Adrenal gland (tissue), 12 donors: ENCODE data around the gene PARD3B. TPM values are rescaled to one million over a fixed set of nuclear protein-coding genes. Genes with fewer than 3 reads are reported as not detected.

Source experiments
- DNase-seq, 7 donors: peaks; one replicate each; pipeline ENCODE4 v3.0.0-alpha.2; 2019 to 2020
- H3K27ac ChIP-seq, 5 donors: fragments of 200-600 bp; sonication (generic) in 4 of 5; 1 replicate in 3 of 5; 2 replicates in 2 of 5; pipeline versions ENCODE4 v1.5.1 to v1.8.0; 2016 to 2020; ENCODE audit warnings: mild to moderate bottlenecking in 1 of 5
- H3K27me3 ChIP-seq: fragments of 200-600 bp; 2 replicates; pipeline ENCODE4 v1.8.0; 2021
- H3K36me3 ChIP-seq, 2 donors: fragments of 200-600 bp; replicated peaks in 1 of 2; 1 replicate in 1 of 2; 2 replicates in 1 of 2; pipeline versions ENCODE4 v1.5.1 to v1.8.0; 2018 to 2022
- H3K4me1 ChIP-seq, 2 donors: fragments of 200-600 bp; replicated peaks in 1 of 2; 1 replicate in 1 of 2; 2 replicates in 1 of 2; pipeline versions ENCODE4 v1.5.1 to v1.8.0; 2018 to 2021
- H3K4me3 ChIP-seq, 4 donors: fragments of 200-600 bp; sonication (generic) in 3 of 4; one replicate each; pipeline ENCODE4 v1.5.1; 2016 to 2018
- H3K9me3 ChIP-seq, 3 donors: fragments of 200-600 bp; sonication (generic) in 1 of 3; replicated peaks in 1 of 3; 1 replicate in 2 of 3; 2 replicates in 1 of 3; pipeline versions ENCODE4 v1.5.1 to v1.8.0; 2016 to 2021
- POLR2A ChIP-seq, 2 donors: fragments of 450-650 bp; IDR thresholded peaks; one replicate each; pipeline ENCODE4 v1.6.1; 2017; ENCODE audit warnings: antibody characterized with exemption in 2 of 2, mild to moderate bottlenecking in 2 of 2, moderate library complexity in 1 of 2
- WGBS, 4 donors: extraction: QIAGEN DNeasy Blood & Tissue Kit in 2 of 4; methylation state at CpG; one replicate each; pipeline versions ENCODE4 v1.1.5 to v1.1.7; 2013 to 2017; 5-methylcytosine and 5-hydroxymethylcytosine counted together
- intact Hi-C, 2 donors: fragments of 100-400 bp; cut with DNase I; formaldehyde crosslinking; loops; one replicate each; pipeline versions ENCODE4 v1.14.1 to v1.15.0; 2022 to 2023
- polyA plus RNA-seq, 3 donors: library from polyadenylated mRNA; stranded (reverse); fragments of 200-250 nt in 2 of 3; fragments of 350-450 nt in 1 of 3; fragmentation: Illumina TruSeq in 1 of 3; extraction: RNeasy Lipid Tissue Mini Kit (QIAGEN cat#74804) in 1 of 3; gene quantifications; one replicate each; pipeline ENCODE4 v1.2.3, GENCODE V29; 2013 to 2014
- total RNA-seq, 9 donors: library from RNA; depleted of rRNA in 4 of 9; stranded (reverse); fragments of >200 nt in 4 of 9; fragments of 120-200 nt in 1 of 9; fragmentation: NEBNext Ultra II Directional in 1 of 9; extraction: Animal tissue kit (Norgen Biotek cat#: 25700) in 1 of 9; gene quantifications; one replicate each; pipeline versions ENCODE4 v1.1.0 to v1.2.4, GENCODE V29; 2013 to 2023
- TF ChIP-seq, protein P1 (sequence below), 6 experiments: fragments of 450-650 bp in 4 of 6; fragments of 200-600 bp in 2 of 6; sonication (generic) in 1 of 6; IDR thresholded peaks; 1 replicate in 5 of 6; 2 replicates in 1 of 6; pipeline versions ENCODE4 v1.5.1 to v1.8.0; 2016 to 2021; ENCODE audit warnings: antibody characterized with exemption in 6 of 6, mild to moderate bottlenecking in 2 of 6, moderate library complexity in 1 of 6
- donor health status: healthy with polysubstance abuse.
- donor health status: Bipolar disorder and iron deficiency.
- donor health status: DM: yes; HTN: yes; CAD: no.
- donor health status: DM: no; HTN: no; CAD: no.
- donor health status: DM: no; HTN: no; CAD: no.
- donor health status: DM: yes; HTN: yes; CAD: no.

PARD3B gene
- total and polyA plus RNA-seq, 12 donors: 1.9 to 20.4 (median 9.5) TPM

DNA sequence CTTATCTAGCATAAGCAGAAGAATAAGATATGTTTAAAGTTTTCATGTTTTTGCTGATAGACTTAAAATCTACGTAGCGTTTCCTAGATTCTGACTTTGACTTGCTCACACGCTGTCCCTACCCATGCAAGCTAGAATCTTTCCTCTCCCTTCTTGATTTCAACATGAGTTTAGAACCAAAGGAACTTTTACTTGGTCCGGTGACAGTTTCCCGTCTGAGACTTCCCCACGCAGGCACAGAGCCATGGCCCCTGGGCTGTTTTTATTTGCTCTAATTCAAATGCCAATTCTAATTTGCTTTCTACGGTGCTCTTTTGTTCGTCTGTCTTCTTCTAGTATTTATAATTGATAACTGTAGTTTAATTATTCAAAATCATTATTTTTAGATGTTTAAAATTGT, 467.7 kb downstream of the PARD3B start:
- intact Hi-C loops: no loop called here
- TF ChIP-seq, protein P1, sequence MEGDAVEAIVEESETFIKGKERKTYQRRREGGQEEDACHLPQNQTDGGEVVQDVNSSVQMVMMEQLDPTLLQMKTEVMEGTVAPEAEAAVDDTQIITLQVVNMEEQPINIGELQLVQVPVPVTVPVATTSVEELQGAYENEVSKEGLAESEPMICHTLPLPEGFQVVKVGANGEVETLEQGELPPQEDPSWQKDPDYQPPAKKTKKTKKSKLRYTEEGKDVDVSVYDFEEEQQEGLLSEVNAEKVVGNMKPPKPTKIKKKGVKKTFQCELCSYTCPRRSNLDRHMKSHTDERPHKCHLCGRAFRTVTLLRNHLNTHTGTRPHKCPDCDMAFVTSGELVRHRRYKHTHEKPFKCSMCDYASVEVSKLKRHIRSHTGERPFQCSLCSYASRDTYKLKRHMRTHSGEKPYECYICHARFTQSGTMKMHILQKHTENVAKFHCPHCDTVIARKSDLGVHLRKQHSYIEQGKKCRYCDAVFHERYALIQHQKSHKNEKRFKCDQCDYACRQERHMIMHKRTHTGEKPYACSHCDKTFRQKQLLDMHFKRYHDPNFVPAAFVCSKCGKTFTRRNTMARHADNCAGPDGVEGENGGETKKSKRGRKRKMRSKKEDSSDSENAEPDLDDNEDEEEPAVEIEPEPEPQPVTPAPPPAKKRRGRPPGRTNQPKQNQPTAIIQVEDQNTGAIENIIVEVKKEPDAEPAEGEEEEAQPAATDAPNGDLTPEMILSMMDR (IDR thresholded peaks at IDR 0.05): no peak
- TF ChIP-seq POLR2A (IDR thresholded peaks at IDR 0.05): no peak
- H3K9me3 ChIP-seq: no peaks in the 10 kb centered on the region
- peak in 3 of 7 donors; percentile 16 to 23 (median 20) for DNase-seq
- H3K27me3 ChIP-seq: no peaks in the 10 kb centered on the region
- 48 to 63% (median 55%) methylated on average over 8 of the region's 8 CpGs for WGBS, 4 donors
- H3K4me1 ChIP-seq: peaks cover 0 to 16% of the 10 kb centered on the region in 2 donors
- H3K27ac ChIP-seq: peak overlapping the region in 1 of 5 donors; percentile 2
- H3K36me3 ChIP-seq: no peaks in the 10 kb centered on the region
- H3K4me3 ChIP-seq: peak overlapping the region in 1 of 4 donors; percentile 20

DNA sequence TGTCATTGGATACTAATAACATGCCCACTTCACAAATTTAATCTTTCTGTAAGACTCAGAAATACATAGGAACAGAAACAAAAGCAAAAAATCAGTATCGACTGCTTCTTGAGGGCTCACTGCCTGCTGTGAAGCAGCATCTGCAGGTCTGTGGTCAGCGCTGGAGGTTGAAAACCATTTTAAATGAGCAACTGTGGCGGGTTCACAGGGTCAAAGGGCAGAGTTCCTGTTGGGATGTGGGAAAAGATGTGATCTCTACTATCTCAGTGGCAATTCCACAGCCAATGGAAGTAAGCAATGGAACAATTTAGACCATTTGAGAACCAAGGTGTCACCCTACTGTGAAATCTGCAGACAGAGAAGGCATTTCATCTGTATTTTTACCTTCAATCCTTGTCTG, 468.3 kb downstream of the PARD3B start:
- intact Hi-C loops: no loop called here
- Histone ChIP-seq H3K4me3 (no peak overlapping the region), H3K27ac (no peak overlapping the region), H3K27me3 (no peaks in the 10 kb centered on the region), H3K9me3 (no peaks in the 10 kb centered on the region), H3K4me1 (peaks cover 0 to 16% of the 10 kb centered on the region in 2 donors), H3K36me3 (no peaks in the 10 kb centered on the region)
- TF ChIP-seq, protein P1 (IDR thresholded peaks at IDR 0.05): no peak
- TF ChIP-seq POLR2A (IDR thresholded peaks at IDR 0.05): no peak
- no peak for DNase-seq
- 91 to 100% (median 97%) methylated on average over 3 of the region's 3 CpGs for WGBS, 4 donors

DNA sequence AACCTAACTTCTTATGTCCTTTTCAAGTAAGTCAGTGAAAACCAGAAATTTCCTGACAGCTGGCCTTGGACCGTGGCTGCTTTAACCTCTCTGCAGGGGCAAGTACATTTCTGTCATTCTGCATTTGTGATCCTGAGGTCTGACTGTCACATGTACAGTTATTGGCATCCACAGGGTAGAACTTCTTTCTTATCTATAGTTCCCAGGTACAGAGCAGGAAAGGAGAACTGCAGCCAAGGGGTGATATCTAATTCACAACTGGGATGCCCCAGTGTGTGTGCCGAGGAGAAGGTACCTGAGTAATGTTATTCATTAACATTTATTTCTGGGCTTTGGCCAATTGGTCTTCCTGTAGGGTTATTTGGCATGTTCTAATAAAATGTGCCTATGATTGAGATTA, 468.9 kb downstream of the PARD3B start:
- peaks cover 0 to 16% of the 10 kb centered on the region in 2 donors for H3K4me1 ChIP-seq
- H3K9me3 ChIP-seq: no peaks in the 10 kb centered on the region
- no peaks in the 10 kb centered on the region for H3K36me3 ChIP-seq
- intact Hi-C loops: no loop called here
- no peak for TF ChIP-seq POLR2A (IDR thresholded peaks at IDR 0.05)
- TF ChIP-seq, protein P1 (IDR thresholded peaks at IDR 0.05): no peak
- no peak for DNase-seq
- WGBS, 4 donors: 75 to 81% (median 77%) methylated on average over 2 of the region's 2 CpGs
- no peaks in the 10 kb centered on the region for H3K27me3 ChIP-seq
- no peak overlapping the region for H3K27ac ChIP-seq
- H3K4me3 ChIP-seq: no peak overlapping the region

DNA sequence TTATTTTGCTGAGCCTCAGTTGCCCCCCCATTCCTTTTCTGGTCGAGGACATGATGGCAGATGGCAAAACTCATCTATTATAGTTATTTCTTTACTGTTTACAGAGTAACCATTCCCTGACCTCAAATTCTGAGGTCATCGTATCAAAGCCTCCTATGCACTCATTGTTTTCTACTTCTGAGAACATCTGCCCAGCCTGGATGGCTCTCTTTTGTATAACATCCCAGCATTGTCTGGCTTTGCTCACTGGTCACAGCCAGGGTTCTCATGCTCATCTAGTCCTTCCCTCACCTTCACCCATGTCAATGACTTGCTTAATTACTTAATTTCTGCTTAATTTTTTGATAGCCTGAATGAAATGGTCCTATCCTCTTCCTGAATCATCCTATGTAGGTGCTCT, 472.1 kb downstream of the PARD3B start:
- 72 to 83% (median 78%) methylated on average over 2 of the region's 2 CpGs for WGBS, 4 donors
- Histone ChIP-seq H3K36me3 (no peaks in the 10 kb centered on the region), H3K27me3 (no peaks in the 10 kb centered on the region), H3K27ac (no peak overlapping the region), H3K9me3 (no peaks in the 10 kb centered on the region), H3K4me1 (peaks cover 0 to 14% of the 10 kb centered on the region in 2 donors), H3K4me3 (no peak overlapping the region)
- no peak for TF ChIP-seq POLR2A (IDR thresholded peaks at IDR 0.05)
- TF ChIP-seq, protein P1 (IDR thresholded peaks at IDR 0.05): no peak
- no peak for DNase-seq
- intact Hi-C loops: no loop called here
